Sigmoid colon (tissue), 7 donors: ENCODE measurements around the gene MARCHF5. TPM values are rescaled to one million over a fixed set of nuclear protein-coding genes. Genes with fewer than 3 reads are reported as not detected.

Experiments
- DNase-seq: peaks from one replicate; pipeline ENCODE4 v3.0.0-alpha.2; 2019
- H3K27ac ChIP-seq, 4 donors: fragments of 200-600 bp; sonication (generic); one replicate each; pipeline ENCODE4 v1.5.1; 2016 to 2019; ENCODE audit warnings: mild to moderate bottlenecking in 1 of 4
- H3K27me3 ChIP-seq, 3 donors: fragments of 200-600 bp; sonication (generic); one replicate each; pipeline ENCODE4 v1.5.1; 2019; ENCODE audit warnings: mild to moderate bottlenecking in 1 of 3
- H3K36me3 ChIP-seq, 4 donors: fragments of 200-600 bp; sonication (generic); one replicate each; pipeline ENCODE4 v1.5.1; 2016 to 2019
- H3K4me1 ChIP-seq, 4 donors: fragments of 200-600 bp; sonication (generic); one replicate each; pipeline ENCODE4 v1.5.1; 2017 to 2019
- H3K4me3 ChIP-seq, 4 donors: fragments of 200-600 bp; sonication (generic); one replicate each; pipeline ENCODE4 v1.5.1; 2017 to 2019; ENCODE audit warnings: mild to moderate bottlenecking in 2 of 4, moderate library complexity in 1 of 4
- H3K9me3 ChIP-seq, 4 donors: fragments of 200-600 bp in 3 of 4; sonication (generic) in 3 of 4; one replicate each; pipeline versions ENCODE4 v1.5.1 to v1.6.1; 2013 to 2019
- EP300 ChIP-seq, 4 donors: sonication (generic); formaldehyde crosslinking; IDR thresholded peaks; one replicate each; pipeline ENCODE4 v1.6.1; 2017; ENCODE audit warnings: antibody characterized with exemption in 4 of 4
- POLR2A ChIP-seq, 2 donors: fragments of 450-650 bp; IDR thresholded peaks; one replicate each; pipeline ENCODE4 v1.6.1; 2016; ENCODE audit warnings: antibody characterized with exemption in 2 of 2, mild to moderate bottlenecking in 2 of 2, moderate library complexity in 2 of 2
- POLR2AphosphoS5 ChIP-seq, 4 donors: sonication (generic); formaldehyde crosslinking; IDR thresholded peaks; one replicate each; pipeline ENCODE4 v1.6.1; 2017; ENCODE audit warnings: antibody characterized with exemption in 4 of 4
- WGBS, 2 donors: extraction: QIAGEN DNeasy Blood & Tissue Kit; methylation state at CpG; one replicate each; pipeline ENCODE4 v1.1.7; 2013; 5-methylcytosine and 5-hydroxymethylcytosine counted together
- intact Hi-C: fragments of 100-400 bp; cut with DNase I; formaldehyde crosslinking; loops from one replicate; pipeline ENCODE4 v1.15.1; 2023
- polyA plus RNA-seq, 3 donors: library from polyadenylated mRNA; stranded (reverse); fragments of 200-250 nt; gene quantifications; one replicate each; pipeline ENCODE4 v1.2.3, GENCODE V29; 2013
- total RNA-seq, 4 donors: library from RNA; depleted of rRNA; stranded (reverse); fragments of >200 nt; gene quantifications; one replicate each; pipeline ENCODE4 v1.1.0, GENCODE V29; 2016
- TF ChIP-seq, protein P1 (sequence below), 4 experiments: fragments of 450-650 bp in 3 of 4; fragments of 200-600 bp in 1 of 4; IDR thresholded peaks; one replicate each; pipeline ENCODE4 v1.5.1; 2016 to 2019; ENCODE audit warnings: antibody characterized with exemption in 4 of 4, mild to moderate bottlenecking in 3 of 4, moderate library complexity in 2 of 4
- donor health status: healthy with polysubstance abuse.
- donor health status: Bipolar disorder and iron deficiency.
- donor health status: healthy.

Gene MARCHF5
- total and polyA plus RNA-seq, 7 donors, result 9.5 to 30.5 (median 19.0) TPM

- no peaks in the 10 kb centered on the region for H3K27me3 ChIP-seq
- no peak overlapping the region for H3K4me3 ChIP-seq
- H3K4me1 ChIP-seq, result peaks cover 0 to 9% (median 0%) of the 10 kb centered on the region in 4 donors
- intact Hi-C loops, result no loop called here
- DNase-seq, result no peak
- H3K9me3 ChIP-seq, result no peaks in the 10 kb centered on the region
- H3K36me3 ChIP-seq, result no peaks in the 10 kb centered on the region
- TF ChIP-seq, protein P1, sequence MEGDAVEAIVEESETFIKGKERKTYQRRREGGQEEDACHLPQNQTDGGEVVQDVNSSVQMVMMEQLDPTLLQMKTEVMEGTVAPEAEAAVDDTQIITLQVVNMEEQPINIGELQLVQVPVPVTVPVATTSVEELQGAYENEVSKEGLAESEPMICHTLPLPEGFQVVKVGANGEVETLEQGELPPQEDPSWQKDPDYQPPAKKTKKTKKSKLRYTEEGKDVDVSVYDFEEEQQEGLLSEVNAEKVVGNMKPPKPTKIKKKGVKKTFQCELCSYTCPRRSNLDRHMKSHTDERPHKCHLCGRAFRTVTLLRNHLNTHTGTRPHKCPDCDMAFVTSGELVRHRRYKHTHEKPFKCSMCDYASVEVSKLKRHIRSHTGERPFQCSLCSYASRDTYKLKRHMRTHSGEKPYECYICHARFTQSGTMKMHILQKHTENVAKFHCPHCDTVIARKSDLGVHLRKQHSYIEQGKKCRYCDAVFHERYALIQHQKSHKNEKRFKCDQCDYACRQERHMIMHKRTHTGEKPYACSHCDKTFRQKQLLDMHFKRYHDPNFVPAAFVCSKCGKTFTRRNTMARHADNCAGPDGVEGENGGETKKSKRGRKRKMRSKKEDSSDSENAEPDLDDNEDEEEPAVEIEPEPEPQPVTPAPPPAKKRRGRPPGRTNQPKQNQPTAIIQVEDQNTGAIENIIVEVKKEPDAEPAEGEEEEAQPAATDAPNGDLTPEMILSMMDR (IDR thresholded peaks at IDR 0.05), result no peak
- no peak for TF ChIP-seq EP300 (IDR thresholded peaks at IDR 0.05)
- TF ChIP-seq POLR2A (IDR thresholded peaks at IDR 0.05), result no peak
- no peak for TF ChIP-seq POLR2AphosphoS5 (IDR thresholded peaks at IDR 0.05)
- 97 to 99% methylated on average over 1 of the region's 1 CpG for WGBS, 2 donors
- no peak overlapping the region for H3K27ac ChIP-seq
These were observed 13.1 kb downstream of the MARCHF5 start for GRCh38 chr10:92304061-92304460.

GRCh38 chr10:92305133-92306072 is 14.4 kb downstream of the MARCHF5 start:
- 94 to 96% methylated on average over 13 of the region's 13 CpGs for WGBS, 2 donors
- intact Hi-C loops, result no loop called here
- no peaks in the 10 kb centered on the region for H3K9me3 ChIP-seq
- no peak for DNase-seq
- no peak overlapping the region for H3K4me3 ChIP-seq
- H3K27ac ChIP-seq, result no peak overlapping the region
- TF ChIP-seq, protein P1 (IDR thresholded peaks at IDR 0.05), result no peak
- TF ChIP-seq POLR2AphosphoS5 (IDR thresholded peaks at IDR 0.05), result no peak
- no peaks in the 10 kb centered on the region for H3K36me3 ChIP-seq
- H3K27me3 ChIP-seq, result no peaks in the 10 kb centered on the region
- peaks cover 0 to 9% (median 0%) of the 10 kb centered on the region in 4 donors for H3K4me1 ChIP-seq

- WGBS, 2 donors, result 78 to 86% methylated on average over 1 of the region's 1 CpG
- Histone ChIP-seq H3K4me3 (no peak overlapping the region), H3K27ac (no peak overlapping the region), H3K36me3 (peaks cover 0 to 21% (median 0%) of the 10 kb centered on the region in 4 donors), H3K4me1 (peaks cover 0 to 6% (median 0%) of the 10 kb centered on the region in 4 donors), H3K9me3 (no peaks in the 10 kb centered on the region), H3K27me3 (no peaks in the 10 kb centered on the region)
- DNase-seq, result no peak
- intact Hi-C loops, result no loop called here
- no peak for TF ChIP-seq POLR2A (IDR thresholded peaks at IDR 0.05)
- TF ChIP-seq, protein P1 (IDR thresholded peaks at IDR 0.05), result no peak
- no peak for TF ChIP-seq POLR2AphosphoS5 (IDR thresholded peaks at IDR 0.05)
- no peak for TF ChIP-seq EP300 (IDR thresholded peaks at IDR 0.05)
These were observed 18.3 kb downstream of the MARCHF5 start for GRCh38 chr10:92309272-92309671.

- Histone ChIP-seq H3K4me1 (no peaks in the 10 kb centered on the region), H3K36me3 (peaks cover 0 to 34% (median 0%) of the 10 kb centered on the region in 4 donors), H3K4me3 (no peak overlapping the region), H3K27me3 (no peaks in the 10 kb centered on the region), H3K27ac (no peak overlapping the region), H3K9me3 (no peaks in the 10 kb centered on the region)
- DNase-seq, result no peak
- TF ChIP-seq, protein P1 (IDR thresholded peaks at IDR 0.05), result no peak
- TF ChIP-seq POLR2A (IDR thresholded peaks at IDR 0.05), result no peak
- no peak for TF ChIP-seq EP300 (IDR thresholded peaks at IDR 0.05)
- no peak for TF ChIP-seq POLR2AphosphoS5 (IDR thresholded peaks at IDR 0.05)
- intact Hi-C loops, result no loop called here
- 97% methylated on average over 3 of the region's 3 CpGs for WGBS, 2 donors
These were observed 22.8 kb downstream of the MARCHF5 start for GRCh38 chr10:92313750-92314149.
